MCF 10A (cell line): ENCODE measurements around the gene HOXA2. TPM values are rescaled to one million over a fixed set of nuclear protein-coding genes. Genes with fewer than 3 reads are reported as not detected.

Source experiments
- BruUV-seq: library from RNA; stranded (reverse); fragments of 400-500 nt; replicated peaks from 2 replicates; lab custom pipeline; 2021; lab: Mats Ljungman, UMichigan
- CTCF ChIA-PET: fragments of 300-600 bp; sonication (Branson Sonifier 250); formaldehyde crosslinking; extraction: SDS; loops from one replicate; lab custom pipeline; 2021; ENCODE audit warnings: antibody characterized with exemption, inconsistent platforms; lab: Yijun Ruan, JAX
- POLR2A ChIA-PET: fragments of 300-600, 350-650 bp; sonication (Branson Sonifier 250); formaldehyde crosslinking; extraction: SDS; loops from one replicate; lab custom pipeline; 2020; ENCODE audit warnings: antibody characterized with exemption, inconsistent platforms; lab: Yijun Ruan, JAX
- DNase-seq: peaks from one replicate; pipeline ENCODE4 v3.0.0-alpha.2; 2018; ENCODE audit not compliant: unreplicated experiment
- H3K27ac Mint-ChIP-seq: one replicate; pipeline ENCODE4 v1.8.0; 2022; ENCODE audit warnings: mild to moderate bottlenecking, low read depth, mixed read lengths; ENCODE audit not compliant: unreplicated experiment
- H3K27me3 Mint-ChIP-seq: one replicate; pipeline ENCODE4 v1.8.0; 2022; ENCODE audit warnings: mixed read lengths; ENCODE audit not compliant: insufficient read depth, unreplicated experiment
- H3K36me3 Mint-ChIP-seq: one replicate; pipeline ENCODE4 v1.8.0; 2022; ENCODE audit warnings: mild to moderate bottlenecking, moderate library complexity, mixed read lengths; ENCODE audit not compliant: insufficient read depth, unreplicated experiment
- H3K4me1 Mint-ChIP-seq: one replicate; pipeline ENCODE4 v1.8.0; 2022; ENCODE audit warnings: mixed read lengths; ENCODE audit not compliant: insufficient read depth, unreplicated experiment
- H3K4me3 Mint-ChIP-seq: one replicate; pipeline ENCODE4 v1.8.0; 2022; ENCODE audit warnings: mild to moderate bottlenecking, moderate library complexity, mixed read lengths; ENCODE audit not compliant: unreplicated experiment
- H3K9me3 Mint-ChIP-seq: one replicate; pipeline ENCODE4 v1.8.0; 2022; ENCODE audit warnings: mixed read lengths; ENCODE audit not compliant: unreplicated experiment
- intact Hi-C: fragments of 100-400 bp; cut with micrococcal nuclease; formaldehyde crosslinking; loops from 2 replicates; pipeline ENCODE4 v1.14.1; 2022
- total RNA-seq: library from RNA; stranded (reverse); gene quantifications from 2 replicates; pipeline ENCODE4 v1.2.3, GENCODE V29; 2022
- TF ChIP-seq, protein P1 (sequence below): fragments of 200-600 bp; IDR thresholded peaks from one replicate; pipeline ENCODE4 v1.8.0; 2022; ENCODE audit warnings: antibody characterized with exemption, mild to moderate bottlenecking; ENCODE audit not compliant: unreplicated experiment

Gene HOXA2
- total RNA-seq, 1 experiment from 2014 or later = 1.4 TPM

DNA sequence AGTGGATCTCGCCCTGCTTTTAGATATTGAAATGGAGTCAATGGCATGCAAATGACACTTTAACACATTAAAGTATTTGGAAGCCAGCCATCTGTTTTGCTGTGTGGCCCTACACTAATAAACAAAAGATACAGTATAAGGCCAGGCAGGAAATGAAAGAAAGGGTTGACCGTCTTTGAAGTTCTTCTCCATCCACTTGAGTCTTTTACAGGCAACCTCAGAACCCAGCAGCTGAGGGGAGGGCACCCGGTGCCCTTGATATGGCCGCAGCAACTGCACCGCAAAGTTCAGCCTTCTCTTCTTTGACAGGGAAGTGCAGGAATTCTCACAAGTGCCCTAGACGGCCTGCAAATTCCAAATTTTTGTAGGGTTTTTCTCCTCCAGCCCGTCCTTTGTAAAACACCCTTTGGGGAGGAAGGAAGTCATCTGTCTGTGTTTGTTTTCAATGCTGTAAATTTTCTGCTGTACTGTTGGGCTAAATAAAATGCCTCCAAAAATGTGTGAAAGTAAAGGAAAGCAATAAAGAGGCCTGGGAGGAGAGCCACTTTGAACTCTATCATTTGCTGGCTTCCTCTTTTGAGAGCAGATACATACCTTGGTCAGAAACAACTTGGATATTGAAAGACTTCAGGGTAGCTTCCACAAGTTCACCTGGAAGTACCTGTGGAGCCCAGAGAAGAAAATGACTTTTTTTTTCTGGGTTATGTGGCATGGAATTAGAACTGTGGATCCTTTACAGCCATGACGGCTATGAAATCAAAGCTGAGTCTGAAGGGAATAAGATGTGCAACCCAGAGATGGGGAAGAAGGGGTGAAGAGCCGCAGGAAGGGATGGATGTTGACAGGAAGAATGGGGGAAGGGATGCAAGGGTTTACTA, 10.3 kb downstream of the HOXA2 start:
- Mint-ChIP-seq H3K36me3 (peaks cover 7% of the 10 kb centered on the region), H3K4me1 (peaks cover 14% of the 10 kb centered on the region), H3K4me3 (no peak overlapping the region), H3K9me3 (no peaks in the 10 kb centered on the region), H3K27ac (no peak overlapping the region), H3K27me3 (no peaks in the 10 kb centered on the region)
- intact Hi-C loops = no loop called here
- TF ChIP-seq, protein P1, sequence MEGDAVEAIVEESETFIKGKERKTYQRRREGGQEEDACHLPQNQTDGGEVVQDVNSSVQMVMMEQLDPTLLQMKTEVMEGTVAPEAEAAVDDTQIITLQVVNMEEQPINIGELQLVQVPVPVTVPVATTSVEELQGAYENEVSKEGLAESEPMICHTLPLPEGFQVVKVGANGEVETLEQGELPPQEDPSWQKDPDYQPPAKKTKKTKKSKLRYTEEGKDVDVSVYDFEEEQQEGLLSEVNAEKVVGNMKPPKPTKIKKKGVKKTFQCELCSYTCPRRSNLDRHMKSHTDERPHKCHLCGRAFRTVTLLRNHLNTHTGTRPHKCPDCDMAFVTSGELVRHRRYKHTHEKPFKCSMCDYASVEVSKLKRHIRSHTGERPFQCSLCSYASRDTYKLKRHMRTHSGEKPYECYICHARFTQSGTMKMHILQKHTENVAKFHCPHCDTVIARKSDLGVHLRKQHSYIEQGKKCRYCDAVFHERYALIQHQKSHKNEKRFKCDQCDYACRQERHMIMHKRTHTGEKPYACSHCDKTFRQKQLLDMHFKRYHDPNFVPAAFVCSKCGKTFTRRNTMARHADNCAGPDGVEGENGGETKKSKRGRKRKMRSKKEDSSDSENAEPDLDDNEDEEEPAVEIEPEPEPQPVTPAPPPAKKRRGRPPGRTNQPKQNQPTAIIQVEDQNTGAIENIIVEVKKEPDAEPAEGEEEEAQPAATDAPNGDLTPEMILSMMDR = no peak
- no peak for DNase-seq
- no TSS peak for BruUV-seq
- CTCF ChIA-PET = interaction anchor here (0.8 to 1.5 kb wide), 3 partner anchors 9 to 405 kb away, joined by 3 to 4 read pairs (median 3); no protein-coding TSS in a partner anchor
- POLR2A ChIA-PET = interaction anchor here (0.6 to 12.8 kb wide), 7 partner anchors 9 to 235 kb away, joined by 3 to 663 read pairs (median 6); partner anchors contain the start of gene SKAP2

DNA sequence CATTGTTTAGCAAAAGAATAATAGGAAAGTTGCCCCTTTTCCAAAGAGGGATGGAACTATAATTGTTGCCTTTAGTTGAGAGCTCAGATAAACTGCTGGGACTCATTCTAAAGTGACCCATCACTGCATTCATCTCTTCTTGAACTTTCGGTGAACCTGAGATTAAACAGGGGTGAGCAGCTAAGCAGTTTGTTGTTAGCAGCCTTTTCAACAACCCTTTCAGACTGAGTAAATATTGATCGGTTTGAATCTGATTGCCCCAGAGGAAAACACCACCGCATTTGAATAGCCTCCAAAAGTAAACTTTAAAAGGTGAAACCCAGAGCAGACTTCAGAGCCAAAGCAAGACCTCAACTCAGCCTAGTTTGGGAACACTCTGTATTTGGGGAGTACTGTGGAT, 11.4 kb downstream of the HOXA2 start:
- DNase-seq = no peak
- no TSS peak for BruUV-seq
- intact Hi-C loops = no loop called here
- Mint-ChIP-seq H3K4me1 (peaks cover 14% of the 10 kb centered on the region), H3K9me3 (no peaks in the 10 kb centered on the region), H3K27me3 (no peaks in the 10 kb centered on the region), H3K36me3 (peaks cover 7% of the 10 kb centered on the region), H3K4me3 (no peak overlapping the region), H3K27ac (no peak overlapping the region)
- CTCF ChIA-PET = interaction anchor here (0.8 to 1.5 kb wide), 2 partner anchors 10 kb away, joined by 3 read pairs; no protein-coding TSS in a partner anchor
- TF ChIP-seq, protein P1 = no peak
- POLR2A ChIA-PET = interaction anchor here (0.6 to 12.8 kb wide), 5 partner anchors 9 to 234 kb away, joined by 3 to 663 read pairs (median 6); no protein-coding TSS in a partner anchor

DNA sequence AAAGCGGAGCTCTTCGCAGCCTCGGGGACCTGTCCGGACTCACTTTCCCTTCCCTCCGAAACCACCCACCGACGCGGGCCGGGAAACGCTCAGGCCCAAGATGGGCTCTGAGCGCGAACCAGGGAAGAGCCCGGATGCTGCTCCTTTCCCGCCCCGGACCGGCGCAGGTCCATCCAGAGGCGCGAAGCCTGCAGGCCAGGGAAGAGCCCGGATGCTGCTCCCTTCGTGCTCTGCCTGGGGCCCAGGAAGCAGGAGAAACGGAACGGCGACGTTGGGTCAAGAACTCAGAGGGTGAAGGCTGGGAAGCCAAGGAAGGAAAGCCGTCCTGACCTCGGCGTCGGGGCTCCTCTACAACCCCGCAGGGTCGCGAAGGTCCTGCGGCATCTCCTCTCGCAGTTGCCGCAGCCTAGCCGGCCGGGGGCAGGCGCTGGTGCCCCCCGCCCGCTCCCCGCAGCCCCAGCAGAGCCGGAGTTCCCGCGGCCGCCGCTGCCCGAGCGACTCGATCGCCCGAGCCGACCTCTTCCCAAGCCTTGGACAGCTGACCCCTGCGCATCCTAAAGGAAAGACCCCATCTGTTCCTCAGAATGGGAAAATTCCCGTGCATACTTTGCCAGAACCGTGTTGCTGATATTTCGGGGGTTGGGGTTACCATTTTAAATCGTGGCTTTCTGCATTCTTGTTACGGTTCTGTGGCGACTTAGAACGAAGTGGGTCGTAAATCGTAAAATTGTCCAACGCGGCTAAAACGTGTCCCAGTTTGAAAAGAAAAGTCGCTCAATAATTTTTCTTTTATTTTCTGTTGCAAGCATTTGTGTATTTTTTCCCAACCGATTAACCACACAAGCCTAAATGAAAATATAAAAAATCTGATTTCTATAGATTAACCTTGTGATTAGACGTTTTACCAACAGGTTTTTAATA, 14.2 kb downstream of the HOXA2 start:
- Mint-ChIP-seq H3K27ac (no peak overlapping the region), H3K27me3 (no peaks in the 10 kb centered on the region), H3K36me3 (peaks cover 7% of the 10 kb centered on the region), H3K4me3 (no peak overlapping the region), H3K4me1 (peaks cover 2% of the 10 kb centered on the region), H3K9me3 (no peaks in the 10 kb centered on the region)
- no peak for DNase-seq
- ChIA-PET POLR2A (no interaction called here), CTCF (no interaction called here)
- no TSS peak for BruUV-seq
- intact Hi-C loops = no loop called here
- TF ChIP-seq, protein P1 = no peak
